ENCODE measurements around the gene ZNG1B. TPM values are rescaled to one million over a fixed set of nuclear protein-coding genes. Genes with fewer than 3 reads are reported as not detected.
"Not testable (repeated sequence)": the region's sequence is repeated elsewhere in the genome, so short reads cannot be mapped to it uniquely, and the experiment has no call there.

Gene ZNG1B
- total RNA-seq, 1 donor from 2014 or later: 48.5 TPM

GRCh38 chr2:113503094-113504042 lies 65.9 kb downstream of the ZNG1B start:
- H3K9me3 Mint-ChIP-seq; H3K4me3 Mint-ChIP-seq; H3K36me3 Mint-ChIP-seq (ENCODE audit: low read depth); H3K27ac Mint-ChIP-seq; CTCF ChIA-PET; H3K27me3 Mint-ChIP-seq; intact Hi-C loops (cut with micrococcal nuclease); POLR2A ChIA-PET; H3K4me1 Mint-ChIP-seq: not testable (repeated sequence)
- ATAC-seq (ENCODE audit: low read depth) (peak; percentile 60), DNase-seq (peak; percentile 21)

- H3K4me3 Mint-ChIP-seq; POLR2A ChIA-PET; ATAC-seq (ENCODE audit: low read depth); H3K27ac Mint-ChIP-seq; intact Hi-C loops (cut with micrococcal nuclease); DNase-seq; H3K36me3 Mint-ChIP-seq (ENCODE audit: low read depth); CTCF ChIA-PET; H3K4me1 Mint-ChIP-seq; H3K27me3 Mint-ChIP-seq; H3K9me3 Mint-ChIP-seq: not testable (repeated sequence)
Measured at GRCh38 chr2:113504081-113504480, 66.6 kb downstream of the ZNG1B start.

- intact Hi-C loops (cut with micrococcal nuclease); H3K27ac Mint-ChIP-seq; H3K9me3 Mint-ChIP-seq; CTCF ChIA-PET; H3K36me3 Mint-ChIP-seq (ENCODE audit: low read depth); POLR2A ChIA-PET; H3K4me1 Mint-ChIP-seq; DNase-seq; H3K27me3 Mint-ChIP-seq; ATAC-seq (ENCODE audit: low read depth); H3K4me3 Mint-ChIP-seq: not testable (repeated sequence)
Measured at GRCh38 chr2:113507394-113508140, 70.1 kb downstream of the ZNG1B start.

GRCh38 chr2:113508187-113508586 lies 70.7 kb downstream of the ZNG1B start:
- H3K9me3 Mint-ChIP-seq; DNase-seq; H3K27me3 Mint-ChIP-seq; H3K36me3 Mint-ChIP-seq (ENCODE audit: low read depth); H3K27ac Mint-ChIP-seq; H3K4me3 Mint-ChIP-seq; POLR2A ChIA-PET; CTCF ChIA-PET; ATAC-seq (ENCODE audit: low read depth); H3K4me1 Mint-ChIP-seq; intact Hi-C loops (cut with micrococcal nuclease): not testable (repeated sequence)

GRCh38 chr2:113510913-113511312 lies 73.4 kb downstream of the ZNG1B start:
- H3K4me1 Mint-ChIP-seq; H3K27ac Mint-ChIP-seq; H3K27me3 Mint-ChIP-seq; H3K9me3 Mint-ChIP-seq; ATAC-seq (ENCODE audit: low read depth); H3K4me3 Mint-ChIP-seq; DNase-seq; CTCF ChIA-PET; intact Hi-C loops (cut with micrococcal nuclease); POLR2A ChIA-PET; H3K36me3 Mint-ChIP-seq (ENCODE audit: low read depth): not testable (repeated sequence)

- DNase-seq; H3K27me3 Mint-ChIP-seq; H3K27ac Mint-ChIP-seq; H3K36me3 Mint-ChIP-seq (ENCODE audit: low read depth); H3K4me3 Mint-ChIP-seq; CTCF ChIA-PET; H3K4me1 Mint-ChIP-seq; intact Hi-C loops (cut with micrococcal nuclease); POLR2A ChIA-PET; H3K9me3 Mint-ChIP-seq; ATAC-seq (ENCODE audit: low read depth): not testable (repeated sequence)
Measured at GRCh38 chr2:113511859-113512258, 74.4 kb downstream of the ZNG1B start.

- DNase-seq; ATAC-seq (ENCODE audit: low read depth); POLR2A ChIA-PET; intact Hi-C loops (cut with micrococcal nuclease); H3K4me3 Mint-ChIP-seq; H3K9me3 Mint-ChIP-seq; CTCF ChIA-PET; H3K4me1 Mint-ChIP-seq; H3K27me3 Mint-ChIP-seq; H3K36me3 Mint-ChIP-seq (ENCODE audit: low read depth); H3K27ac Mint-ChIP-seq: not testable (repeated sequence)
Measured at GRCh38 chr2:113515457-113515856, 78.0 kb downstream of the ZNG1B start.

GRCh38 chr2:113515995-113516394 lies 78.5 kb downstream of the ZNG1B start:
- POLR2A ChIA-PET: not testable (repeated sequence)

GRCh38 chr2:113517025-113517424 lies 79.5 kb downstream of the ZNG1B start:
- H3K27me3 Mint-ChIP-seq; POLR2A ChIA-PET; DNase-seq; H3K9me3 Mint-ChIP-seq; H3K4me1 Mint-ChIP-seq; ATAC-seq (ENCODE audit: low read depth); intact Hi-C loops (cut with micrococcal nuclease); CTCF ChIA-PET; H3K27ac Mint-ChIP-seq; H3K4me3 Mint-ChIP-seq; H3K36me3 Mint-ChIP-seq (ENCODE audit: low read depth): not testable (repeated sequence)

More at GRCh38 chr2:113515995-113516394, 78.5 kb downstream of the ZNG1B start:
- H3K27me3 Mint-ChIP-seq; ATAC-seq (ENCODE audit: low read depth); DNase-seq; CTCF ChIA-PET; intact Hi-C loops (cut with micrococcal nuclease); H3K27ac Mint-ChIP-seq; H3K4me1 Mint-ChIP-seq; H3K9me3 Mint-ChIP-seq; H3K4me3 Mint-ChIP-seq; H3K36me3 Mint-ChIP-seq (ENCODE audit: low read depth): not testable (repeated sequence)

- H3K4me1 Mint-ChIP-seq; POLR2A ChIA-PET; H3K36me3 Mint-ChIP-seq (ENCODE audit: low read depth); CTCF ChIA-PET; ATAC-seq (ENCODE audit: low read depth); H3K27me3 Mint-ChIP-seq; DNase-seq; H3K27ac Mint-ChIP-seq; intact Hi-C loops (cut with micrococcal nuclease); H3K9me3 Mint-ChIP-seq; H3K4me3 Mint-ChIP-seq: not testable (repeated sequence)
Measured at GRCh38 chr2:113520837-113521236, 83.3 kb downstream of the ZNG1B start.

- intact Hi-C loops (cut with micrococcal nuclease); CTCF ChIA-PET; H3K9me3 Mint-ChIP-seq; DNase-seq; H3K27ac Mint-ChIP-seq; H3K36me3 Mint-ChIP-seq (ENCODE audit: low read depth); H3K4me3 Mint-ChIP-seq; H3K4me1 Mint-ChIP-seq; ATAC-seq (ENCODE audit: low read depth); POLR2A ChIA-PET; H3K27me3 Mint-ChIP-seq: not testable (repeated sequence)
Measured at GRCh38 chr2:113521492-113521891, 84.0 kb downstream of the ZNG1B start.

GRCh38 chr2:113524986-113525385 lies 87.5 kb downstream of the ZNG1B start:
- intact Hi-C loops (cut with micrococcal nuclease); POLR2A ChIA-PET; ATAC-seq (ENCODE audit: low read depth); H3K4me3 Mint-ChIP-seq; H3K27me3 Mint-ChIP-seq; H3K36me3 Mint-ChIP-seq (ENCODE audit: low read depth); H3K27ac Mint-ChIP-seq; H3K4me1 Mint-ChIP-seq; H3K9me3 Mint-ChIP-seq; DNase-seq; CTCF ChIA-PET: not testable (repeated sequence)

Data from activated B cell treated with CpG ODN at 0.5 μM for 24 hours (primary cell).